ENCODE measurements around the gene RGS13. TPM values are rescaled to one million over a fixed set of nuclear protein-coding genes. Genes with fewer than 3 reads are reported as not detected.

Gene RGS13
- polyA plus RNA-seq, 3 donors, result not detected

DNA sequence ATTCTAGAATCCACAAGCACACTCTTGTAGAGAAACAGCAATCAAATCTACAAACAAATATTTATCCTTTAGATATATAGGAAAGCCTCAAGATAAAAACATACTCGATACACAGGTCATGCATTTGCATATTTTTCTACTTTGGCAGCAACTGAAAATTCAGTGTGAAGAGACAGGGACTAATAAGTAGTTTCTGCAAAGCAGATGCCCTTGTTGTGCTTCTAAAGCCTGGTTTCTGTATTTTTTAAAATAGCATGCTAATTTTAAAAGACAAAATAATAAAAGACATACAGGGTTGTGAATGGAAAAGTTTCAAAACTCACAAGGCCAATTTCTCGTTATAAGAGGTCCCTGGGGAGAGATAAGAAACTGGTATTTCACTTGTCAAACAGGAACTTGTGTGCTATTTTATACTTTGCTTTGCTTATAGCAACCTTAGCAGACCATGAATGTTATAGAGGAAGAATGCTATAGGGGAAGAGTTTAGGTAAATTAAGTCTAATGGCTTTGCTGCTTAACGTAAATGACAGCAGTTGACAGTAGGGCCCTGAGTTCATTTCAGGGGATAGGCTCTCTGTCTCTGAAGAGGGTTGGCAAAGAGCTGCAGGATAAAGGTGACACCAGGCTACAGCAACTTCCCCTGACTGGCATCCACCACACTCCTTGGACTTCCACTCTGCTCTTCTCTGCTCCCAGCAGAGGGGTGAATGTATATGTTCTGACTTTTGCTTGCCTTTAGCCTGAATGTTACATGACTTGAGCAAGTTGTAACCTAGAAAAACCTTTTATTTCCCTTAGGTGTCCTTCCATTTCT, 9.4 kb upstream of the RGS13 start:
- DNase-seq (ENCODE audit: low read depth in 3 of 3, low spot score in 2 of 3), result no peak

DNA sequence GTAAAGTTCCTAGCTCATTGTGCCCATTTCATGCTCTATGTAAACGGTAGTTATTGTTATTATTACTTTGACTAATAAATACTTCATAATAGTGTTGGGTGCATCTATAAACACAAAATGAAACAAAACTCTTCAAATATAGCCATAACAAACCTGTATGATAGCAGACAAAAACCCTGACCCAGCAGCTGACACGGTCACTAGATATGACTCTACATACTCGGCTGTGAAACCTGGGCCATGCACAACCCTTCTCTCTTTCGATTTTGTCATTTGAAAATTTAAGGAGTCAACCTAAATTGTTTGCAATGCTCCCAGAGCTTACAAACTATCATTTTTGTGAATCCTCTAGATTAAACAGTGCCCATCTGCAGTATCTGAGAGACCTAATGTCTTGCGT, 8.0 kb upstream of the RGS13 start:
- DNase-seq (ENCODE audit: low read depth in 3 of 3, low spot score in 2 of 3), result no peak

DNA sequence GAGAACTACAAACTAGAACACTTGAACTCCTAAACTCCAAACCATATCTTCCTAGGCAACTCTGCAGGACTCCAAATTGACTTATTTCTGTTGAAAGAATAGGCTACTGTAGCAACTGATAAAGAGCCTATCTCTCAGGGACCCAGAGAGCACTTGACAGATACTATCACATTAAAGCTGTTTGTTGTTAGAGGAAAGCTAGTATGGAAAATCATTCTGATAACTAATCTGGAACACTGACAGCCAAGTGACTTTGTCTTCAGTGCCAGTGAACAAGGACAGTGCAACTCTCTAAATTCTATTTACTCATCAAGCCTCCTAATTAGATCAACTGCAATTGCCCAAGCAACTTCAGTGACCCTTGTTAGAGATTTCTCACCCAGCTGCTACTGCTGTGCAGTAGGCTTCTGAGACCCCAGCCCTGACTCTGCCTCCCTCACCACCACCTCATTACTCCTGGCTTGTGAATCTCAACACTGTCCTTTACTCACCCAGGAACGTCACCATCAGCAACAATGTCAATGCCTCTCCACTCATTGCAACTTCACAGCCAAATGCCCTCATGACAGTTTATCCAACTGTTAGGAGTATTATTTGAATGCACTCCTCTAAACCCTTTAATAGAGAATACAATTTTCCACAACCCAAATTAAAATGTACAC, 7.4 kb upstream of the RGS13 start:
- DNase-seq (ENCODE audit: low read depth in 3 of 3, low spot score in 2 of 3), result no peak

DNA sequence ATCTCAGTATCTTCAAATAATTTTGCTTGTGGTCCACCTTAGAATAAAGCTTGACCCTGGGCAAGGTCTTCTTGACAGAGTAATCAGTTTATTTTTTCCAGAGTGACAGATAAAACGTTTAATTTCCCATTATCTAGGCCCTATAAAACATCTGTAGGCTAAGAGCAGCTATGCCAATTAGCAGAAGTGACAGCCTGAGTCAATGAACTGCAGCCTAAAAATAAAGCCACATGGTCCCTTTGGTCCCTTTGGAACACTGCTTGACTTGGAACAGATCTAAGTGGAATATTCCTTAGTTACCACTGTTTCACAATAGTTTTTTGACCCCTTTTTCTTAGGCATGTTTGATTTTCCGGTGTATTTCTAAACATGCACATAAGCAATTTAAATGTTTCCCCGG, 6.3 kb upstream of the RGS13 start:
- DNase-seq (ENCODE audit: low read depth in 3 of 3, low spot score in 2 of 3), result no peak

DNA sequence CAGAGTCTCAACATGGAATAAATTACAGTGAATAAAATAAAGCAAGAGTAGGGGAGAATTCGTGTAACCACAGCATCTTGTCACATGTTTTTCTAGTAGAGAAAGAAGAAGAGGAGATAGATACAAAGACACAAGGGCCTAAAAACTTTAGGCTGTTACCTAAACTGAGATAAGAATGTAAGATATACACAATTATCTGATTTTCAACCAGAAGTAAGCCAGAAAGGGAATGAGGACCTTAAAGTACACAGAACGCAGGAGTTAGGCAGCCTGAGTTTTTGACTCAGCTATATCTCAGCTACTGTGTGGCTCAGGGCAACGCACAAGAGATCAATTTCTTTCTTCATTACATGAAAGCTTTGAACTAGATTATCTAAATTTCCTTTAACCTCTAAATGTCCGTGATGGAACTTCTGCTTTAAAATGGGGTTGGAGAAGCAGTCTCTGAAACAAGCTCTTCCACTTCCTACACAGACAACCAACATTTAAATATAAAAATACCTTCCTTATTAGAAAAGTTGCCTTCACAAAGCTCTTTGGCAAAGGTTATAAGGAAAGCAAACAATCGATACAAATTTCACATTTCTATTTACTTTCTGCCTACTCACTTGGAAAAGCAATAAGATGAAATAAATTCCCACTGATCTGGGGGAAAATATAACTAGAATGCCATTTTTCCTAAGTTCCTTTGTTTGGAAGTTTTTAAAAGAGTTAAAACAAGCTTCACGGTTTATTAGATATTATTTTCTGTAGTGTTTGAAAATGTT, 5.2 kb upstream of the RGS13 start:
- DNase-seq (ENCODE audit: low read depth in 3 of 3, low spot score in 2 of 3), result no peak

DNA sequence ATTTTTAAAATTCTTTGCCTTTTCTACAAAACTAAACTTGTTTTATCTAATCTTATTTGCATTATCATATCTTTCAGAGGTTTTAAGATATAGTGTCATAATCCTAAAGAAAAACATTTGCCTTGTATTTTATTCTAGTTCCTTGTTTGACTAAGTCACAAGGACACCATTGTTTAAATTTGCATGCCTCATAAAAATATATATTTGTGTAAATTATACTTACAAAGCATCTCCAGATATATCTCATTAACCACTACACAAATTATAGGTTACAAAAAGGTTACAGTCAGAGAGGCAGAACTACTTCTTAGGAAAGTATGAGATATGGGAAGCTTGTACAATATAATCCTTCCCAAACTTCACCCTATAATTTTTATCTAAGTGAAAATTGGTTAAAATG, 4.2 kb upstream of the RGS13 start:
- DNase-seq (ENCODE audit: low read depth in 3 of 3, low spot score in 2 of 3), result no peak

DNA sequence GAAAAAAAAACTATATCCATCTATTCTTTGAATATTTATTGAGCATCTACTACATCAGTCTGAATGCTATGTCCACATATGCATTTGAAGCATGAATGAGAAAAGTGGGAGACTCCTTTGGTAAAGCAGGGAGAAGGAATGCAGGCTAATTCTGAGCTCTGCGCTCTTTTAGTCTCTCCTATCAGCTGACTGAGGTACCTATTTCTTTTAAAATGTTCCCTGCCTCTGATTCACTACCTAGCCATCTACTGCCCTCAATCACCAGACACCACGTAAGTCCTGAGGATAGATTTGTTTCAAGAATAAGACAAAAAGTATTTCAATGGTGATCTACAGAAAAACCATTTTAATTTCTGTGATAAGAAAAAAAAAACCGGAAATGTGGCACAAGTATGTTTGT, 3.8 kb upstream of the RGS13 start:
- DNase-seq (ENCODE audit: low read depth in 3 of 3, low spot score in 2 of 3), result no peak

DNA sequence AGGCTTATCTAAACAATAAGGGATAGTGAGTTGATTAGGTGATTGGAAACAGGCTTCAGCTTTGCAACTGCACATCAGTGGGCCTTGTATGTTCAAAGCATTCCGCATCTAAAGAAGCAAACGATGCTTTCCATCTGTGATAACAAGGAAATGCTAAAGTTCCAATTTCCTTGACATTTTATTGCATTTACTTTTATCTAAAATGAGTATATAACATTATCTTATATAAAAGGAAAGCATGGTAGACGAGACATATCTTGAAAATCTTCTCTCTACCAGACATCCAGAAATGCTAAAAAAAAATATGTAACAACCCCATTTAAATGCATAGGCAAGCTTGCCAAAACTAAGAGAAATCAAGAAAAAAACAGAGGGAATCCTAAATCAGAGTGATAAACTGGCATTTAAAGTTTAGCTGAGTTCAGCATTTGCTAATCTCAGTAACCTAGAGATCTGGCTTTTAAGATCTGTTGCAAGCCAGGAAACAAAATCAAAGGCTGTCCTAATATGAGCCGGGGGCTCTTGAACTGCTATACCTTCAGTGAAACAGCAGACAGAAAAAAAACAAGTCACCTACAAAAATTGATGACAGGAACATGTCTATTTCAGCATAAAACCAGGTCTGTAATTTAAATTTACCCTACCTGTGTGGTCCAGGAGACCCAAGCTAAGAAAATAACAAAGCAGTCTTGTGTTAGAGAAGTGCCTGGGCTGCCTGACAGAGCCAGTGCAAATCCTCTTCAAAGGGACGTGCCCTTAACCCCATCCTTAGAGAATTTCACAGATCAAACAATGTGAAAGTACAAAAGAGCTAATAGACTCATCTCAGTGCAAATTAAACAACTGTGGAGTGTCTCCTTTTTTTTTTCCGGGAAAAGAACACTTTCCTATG, 3.1 kb upstream of the RGS13 start:
- no peak for DNase-seq (ENCODE audit: low read depth in 3 of 3, low spot score in 2 of 3)

DNA sequence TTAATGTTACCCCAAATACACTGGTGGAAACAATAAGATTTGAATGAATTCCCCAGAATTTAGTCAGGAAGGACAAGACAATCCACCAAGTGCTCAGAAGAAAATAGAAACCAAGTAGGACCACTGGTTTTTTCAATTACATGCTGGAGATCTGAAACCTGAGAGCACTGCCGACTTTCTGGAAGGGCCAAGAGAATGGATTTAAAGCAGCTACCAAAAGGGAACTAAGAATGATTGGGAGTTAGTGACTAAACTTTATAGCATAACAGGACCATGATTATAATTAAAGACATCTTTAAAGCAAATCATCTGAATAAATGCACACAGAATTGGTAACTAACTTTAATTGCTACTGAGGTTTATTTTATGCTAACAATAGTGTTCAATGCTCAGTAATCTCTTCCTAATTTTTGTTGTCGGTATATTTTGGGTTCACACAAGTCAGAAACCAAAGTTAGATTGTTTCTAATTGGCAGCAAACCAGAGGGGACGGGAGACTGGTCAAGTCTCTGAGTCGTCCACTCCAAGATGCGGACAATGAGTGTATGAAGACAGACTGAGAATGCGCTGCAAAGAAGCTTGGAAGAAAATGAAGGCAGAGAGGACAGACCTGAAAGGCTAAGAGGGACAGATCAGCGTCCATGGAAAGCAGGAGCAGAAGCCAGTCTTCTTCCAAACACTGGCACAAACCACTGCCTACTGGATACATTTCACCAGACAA, 2.3 kb upstream of the RGS13 start:
- DNase-seq (ENCODE audit: low read depth in 3 of 3, low spot score in 2 of 3), result no peak

DNA sequence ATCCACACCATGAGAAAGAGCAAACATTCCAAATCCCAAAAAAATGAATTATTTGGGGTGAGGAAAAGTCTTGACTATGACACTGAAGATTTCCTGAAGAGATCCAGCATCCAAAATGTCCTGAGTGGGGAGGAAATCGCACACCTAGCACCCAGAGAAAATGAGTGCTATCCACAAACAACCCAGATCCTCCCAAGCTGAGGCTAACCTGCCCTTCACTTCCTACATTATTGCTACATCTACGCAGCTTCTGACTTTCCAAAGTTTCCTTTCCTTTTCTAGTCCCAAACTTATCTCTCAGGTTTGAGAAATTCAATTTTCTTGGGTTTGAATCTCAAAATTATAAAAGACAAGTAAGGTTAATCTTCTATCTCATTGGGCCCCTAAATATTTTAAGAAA, 906 bp upstream of the RGS13 start:
- DNase-seq (ENCODE audit: low read depth in 3 of 3, low spot score in 2 of 3), result no peak

DNA sequence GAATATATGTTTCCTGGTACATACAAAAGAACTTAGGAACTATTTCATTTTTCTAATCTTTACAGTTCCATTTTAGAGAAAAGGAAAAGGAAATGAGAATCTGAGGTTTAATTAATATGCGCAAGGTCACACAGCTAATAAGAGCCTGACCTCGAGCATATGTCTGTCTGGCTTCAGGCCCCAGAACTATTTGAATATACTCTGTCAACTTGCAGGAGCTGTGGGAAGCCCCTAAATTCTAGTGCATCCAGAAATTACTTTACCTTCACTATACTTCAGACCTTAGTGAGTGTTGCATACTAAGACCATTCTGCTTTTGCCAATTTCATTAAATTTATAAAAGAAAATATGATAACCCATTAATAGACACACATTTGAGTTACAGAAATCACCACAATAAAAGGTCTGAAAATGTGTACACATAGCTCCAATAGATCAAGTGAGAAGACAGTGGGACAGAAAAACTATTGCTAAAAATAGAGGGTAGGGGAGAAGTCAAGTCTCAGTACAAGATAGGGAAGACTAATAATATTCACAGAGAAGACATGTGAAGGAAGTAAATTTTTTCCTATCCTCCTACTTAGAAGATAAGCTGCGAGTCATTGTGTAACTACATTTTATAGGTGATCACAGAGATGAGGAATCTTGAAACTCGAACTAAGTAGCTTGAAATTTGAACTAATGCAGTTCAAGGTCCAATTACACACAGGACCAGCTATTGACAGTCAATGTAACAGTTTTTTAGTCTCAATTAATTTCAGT, 3.8 kb downstream of the RGS13 start:
- DNase-seq (ENCODE audit: low read depth in 3 of 3, low spot score in 2 of 3), result no peak

DNA sequence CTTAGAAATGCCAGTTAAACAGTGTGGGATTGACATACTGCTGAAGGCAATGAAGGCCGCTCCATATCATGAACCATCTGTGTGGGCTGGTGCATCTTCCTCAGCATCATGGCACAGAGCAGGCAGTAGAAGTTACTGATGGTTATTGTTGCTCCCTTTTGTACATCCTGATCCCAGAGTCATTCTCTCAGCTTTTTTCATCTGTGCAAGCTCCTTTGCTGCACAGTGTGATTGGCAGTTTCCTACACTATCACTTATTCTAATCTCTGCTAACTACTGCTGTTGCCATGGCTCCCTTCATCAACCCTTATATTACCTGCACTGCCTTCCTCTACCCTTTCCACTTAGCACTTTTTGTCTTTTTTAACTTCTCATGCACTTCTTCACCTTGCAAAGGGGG, 16.2 kb downstream of the RGS13 start:
- DNase-seq (ENCODE audit: low read depth in 3 of 3, low spot score in 2 of 3), result no peak

DNA sequence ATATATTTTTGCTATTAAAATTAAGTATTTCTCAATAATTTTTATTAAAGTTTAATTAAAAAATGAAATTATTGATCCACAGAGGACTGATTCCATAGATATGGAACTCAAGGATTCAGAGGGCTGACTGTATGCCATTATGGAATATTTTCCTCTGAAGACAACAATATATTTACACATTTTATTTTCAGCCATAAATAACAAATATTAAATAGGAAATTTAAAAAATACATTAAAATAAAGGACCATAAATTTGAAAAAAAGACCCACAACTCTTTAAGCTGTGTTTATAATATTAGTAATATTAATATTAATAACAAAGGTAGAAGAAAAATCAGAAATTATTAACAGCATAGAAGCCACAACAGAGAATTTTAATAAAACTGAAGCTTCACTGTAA, 18.2 kb downstream of the RGS13 start:
- DNase-seq (ENCODE audit: low read depth in 3 of 3, low spot score in 2 of 3), result no peak

DNA sequence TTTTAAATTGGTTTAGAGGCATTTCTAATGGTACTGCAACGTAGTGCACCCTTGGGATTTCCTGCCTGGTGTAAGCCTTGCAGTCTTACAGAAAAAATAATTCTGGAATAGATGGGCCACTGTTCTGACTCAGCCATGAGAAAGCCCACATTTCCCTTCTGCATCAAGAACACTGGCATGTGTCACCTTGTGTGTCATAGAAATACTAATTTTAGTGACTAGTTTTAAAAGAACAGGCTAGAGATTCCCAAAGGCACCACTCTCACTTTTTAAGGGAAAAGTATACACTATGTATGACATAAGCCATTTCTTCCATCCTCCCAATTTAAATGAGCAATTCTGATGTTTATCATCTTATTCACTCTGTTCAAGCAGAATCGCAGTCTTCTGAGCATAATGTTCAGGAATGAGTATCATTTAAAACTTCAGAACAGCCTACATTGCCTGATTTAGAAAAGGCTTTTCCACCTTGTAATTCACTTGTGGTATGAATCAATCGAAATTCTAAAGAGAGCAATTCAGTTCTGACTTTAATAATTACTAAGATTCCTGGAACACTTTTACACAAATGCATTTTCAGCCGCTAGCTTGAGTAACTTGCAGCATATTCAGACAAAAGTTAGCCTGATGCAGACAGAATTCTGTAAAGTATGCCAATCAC, 18.8 kb downstream of the RGS13 start:
- DNase-seq (ENCODE audit: low read depth in 3 of 3, low spot score in 2 of 3), result no peak

DNA sequence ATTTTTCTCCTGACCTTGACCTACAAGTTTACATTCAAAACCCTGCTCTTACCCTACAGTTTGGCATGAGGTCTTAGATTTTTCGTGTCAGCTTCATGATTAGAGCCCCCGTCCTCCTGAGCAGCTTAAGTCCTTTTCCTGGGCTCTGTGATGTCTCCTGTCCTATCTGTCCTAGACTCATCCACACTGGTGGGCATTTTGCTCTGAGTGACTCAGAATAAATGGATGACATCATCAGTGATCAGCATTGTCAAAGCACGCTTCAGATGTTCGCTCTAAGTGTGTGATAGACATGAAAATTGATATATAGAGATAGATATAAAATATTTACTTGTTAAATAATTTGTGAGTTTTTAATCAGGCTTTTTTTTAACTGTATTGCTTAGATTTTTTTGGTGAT, 21.8 kb downstream of the RGS13 start:
- DNase-seq (ENCODE audit: low read depth in 3 of 3, low spot score in 2 of 3), result no peak

DNA sequence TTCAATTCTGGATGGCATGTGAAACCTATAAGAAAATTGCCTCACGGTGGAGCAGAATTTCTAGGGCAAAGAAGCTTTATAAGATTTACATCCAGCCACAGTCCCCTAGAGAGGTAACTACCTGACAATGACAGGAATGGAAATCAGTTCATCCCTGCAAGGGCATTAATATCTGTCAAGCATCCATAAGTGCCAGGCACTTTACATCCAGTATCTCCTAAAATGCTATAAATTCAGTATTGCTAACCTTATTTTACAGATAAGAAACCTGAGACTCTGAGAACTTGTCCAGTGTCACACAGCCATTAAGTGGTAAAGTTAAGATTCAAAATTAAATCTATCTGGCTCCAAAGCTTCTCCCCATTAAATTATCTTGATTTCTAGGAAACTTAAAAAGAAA, 22.3 kb downstream of the RGS13 start:
- no peak for DNase-seq (ENCODE audit: low read depth in 3 of 3, low spot score in 2 of 3)

DNA sequence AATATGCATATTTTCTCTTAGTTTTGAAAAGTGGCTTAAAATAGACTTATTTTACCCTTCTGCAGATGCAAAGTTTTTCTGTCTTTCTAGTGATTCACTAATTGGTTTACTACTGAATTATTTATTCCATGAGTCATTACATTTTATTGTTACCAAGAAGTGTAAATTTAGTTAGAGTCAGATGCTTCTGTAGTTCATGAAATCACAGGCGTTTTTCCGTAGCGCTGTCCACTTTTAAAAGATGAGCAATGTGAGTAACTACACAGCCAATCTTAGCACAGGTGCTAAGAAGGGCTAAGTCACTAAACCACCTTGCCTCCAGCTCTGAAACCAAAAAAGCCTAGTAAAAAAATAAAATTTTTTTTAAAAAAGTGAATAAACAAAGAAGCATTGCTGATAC, 24.7 kb downstream of the RGS13 start:
- DNase-seq (ENCODE audit: low read depth in 3 of 3, low spot score in 2 of 3), result no peak

DNA sequence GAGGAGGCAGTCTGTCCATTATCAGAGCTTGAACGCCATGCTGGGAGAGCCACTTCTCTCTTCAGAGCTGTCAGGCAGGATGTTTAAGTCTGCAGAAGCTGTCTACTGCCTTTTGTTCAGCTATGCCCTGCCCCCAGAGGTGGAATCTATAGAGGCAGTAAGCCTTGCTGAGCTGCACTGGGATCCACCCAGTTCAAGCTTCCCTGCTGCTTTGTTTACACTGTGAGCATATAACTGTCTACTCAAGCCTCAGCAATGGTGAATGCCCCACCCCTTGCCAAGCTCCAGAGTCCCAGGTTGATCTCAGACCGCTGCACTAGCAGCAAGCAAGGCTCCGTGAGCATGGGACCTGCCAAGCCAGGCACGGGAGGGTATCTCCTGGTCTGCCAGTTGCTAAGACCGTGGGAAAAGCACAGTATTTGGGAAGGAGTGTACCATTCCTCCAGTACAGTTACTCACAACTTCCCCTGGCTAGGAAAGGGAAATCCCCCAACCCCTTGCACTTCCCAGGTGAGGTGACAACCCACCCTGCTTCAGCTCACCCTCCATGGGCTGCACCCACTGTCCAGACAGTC, 32.5 kb downstream of the RGS13 start:
- DNase-seq (ENCODE audit: low read depth in 3 of 3, low spot score in 2 of 3), result no peak

DNA sequence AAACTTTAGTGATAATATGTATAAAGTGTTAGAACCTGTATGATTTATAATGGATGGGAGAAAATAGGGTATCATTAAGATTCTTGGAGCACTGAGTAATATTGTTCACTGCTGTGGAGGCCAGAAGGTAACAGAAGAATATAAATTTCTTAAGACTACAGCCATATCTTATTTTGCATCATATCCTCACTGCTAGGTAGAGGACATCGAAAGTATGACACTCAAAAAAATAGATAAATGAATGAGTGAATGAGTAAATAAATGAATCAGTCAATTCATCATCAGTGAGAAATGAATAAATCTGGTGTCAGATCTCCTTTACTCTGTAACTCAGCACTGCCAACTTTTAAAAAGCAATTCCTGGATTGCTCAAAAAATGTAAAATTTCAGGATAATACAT, 33.2 kb downstream of the RGS13 start:
- no peak for DNase-seq (ENCODE audit: low read depth in 3 of 3, low spot score in 2 of 3)
